ENCODE measurements around the gene CACNB2. TPM values are rescaled to one million over a fixed set of nuclear protein-coding genes. Genes with fewer than 3 reads are reported as not detected.

Gene CACNB2
- total RNA-seq, 1 experiment from 2014 or later = not detected

DNA sequence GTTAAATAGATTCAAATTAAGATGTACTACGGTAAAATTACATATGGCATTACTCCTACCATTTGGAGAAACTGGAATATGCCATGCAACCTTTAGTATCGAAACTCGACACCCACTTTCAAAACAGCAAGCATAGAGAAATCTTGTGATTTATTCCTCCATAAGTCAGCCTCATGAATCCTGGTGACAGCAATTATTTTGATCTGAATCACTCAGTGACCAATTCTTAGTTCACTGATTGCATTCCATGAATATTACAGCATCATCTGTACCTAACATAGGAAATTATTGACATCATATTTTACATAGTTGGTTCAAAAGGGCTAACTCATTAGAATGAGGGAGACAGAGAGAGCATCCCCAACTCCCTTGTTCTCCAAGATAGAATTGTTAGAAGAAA is 89.6 kb downstream of the CACNB2 start:
- DNase-seq (ENCODE audit: low read depth) = no peak

GRCh38 chr10:18230794-18231193 is 90.6 kb downstream of the CACNB2 start:
- DNase-seq (ENCODE audit: low read depth) = no peak

DNA sequence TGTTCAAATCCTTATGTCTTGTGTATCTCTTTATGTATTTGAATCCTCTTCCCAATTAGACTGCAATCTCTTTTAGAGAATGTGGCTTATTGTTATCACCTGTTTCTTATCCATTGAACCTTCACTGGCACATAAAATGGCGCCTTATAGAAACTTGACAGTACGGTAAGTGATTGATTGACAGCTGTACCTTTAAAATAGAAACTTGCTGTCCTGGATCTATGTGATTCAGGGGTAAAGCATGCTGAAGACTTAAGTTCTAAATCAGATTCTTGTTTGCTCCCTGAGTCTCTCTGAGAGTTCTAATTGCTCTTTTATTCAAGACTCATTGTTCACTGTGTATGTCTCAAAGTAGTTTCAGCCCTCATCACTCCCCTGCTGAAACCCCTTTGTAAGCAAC is 91.3 kb downstream of the CACNB2 start:
- DNase-seq (ENCODE audit: low read depth) = no peak

- no peak for DNase-seq (ENCODE audit: low read depth)
Measured at GRCh38 chr10:18233775-18234174, 93.6 kb downstream of the CACNB2 start.

DNA sequence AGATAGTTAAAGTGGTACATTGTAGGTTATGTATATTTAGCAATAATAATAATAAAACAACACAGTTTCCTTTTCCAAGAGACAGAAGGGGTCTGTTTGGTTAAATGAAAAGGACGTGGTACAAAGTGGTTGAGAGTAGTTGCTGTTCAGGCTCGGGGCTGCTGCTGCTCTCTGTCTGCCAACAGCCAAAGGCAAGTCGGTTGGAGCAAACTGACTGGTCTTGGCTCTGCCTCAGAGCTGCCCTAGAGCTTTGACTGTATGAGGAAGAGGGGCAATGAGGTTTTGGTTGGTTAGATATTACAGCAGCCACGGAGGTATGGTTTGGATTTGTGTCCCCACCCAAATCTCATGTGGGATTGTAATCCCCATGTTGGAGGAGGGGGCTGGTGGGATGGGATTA is 95.3 kb downstream of the CACNB2 start:
- no peak for DNase-seq (ENCODE audit: low read depth)

- no peak for DNase-seq (ENCODE audit: low read depth)
Measured at GRCh38 chr10:18236756-18237155, 96.5 kb downstream of the CACNB2 start.

DNA sequence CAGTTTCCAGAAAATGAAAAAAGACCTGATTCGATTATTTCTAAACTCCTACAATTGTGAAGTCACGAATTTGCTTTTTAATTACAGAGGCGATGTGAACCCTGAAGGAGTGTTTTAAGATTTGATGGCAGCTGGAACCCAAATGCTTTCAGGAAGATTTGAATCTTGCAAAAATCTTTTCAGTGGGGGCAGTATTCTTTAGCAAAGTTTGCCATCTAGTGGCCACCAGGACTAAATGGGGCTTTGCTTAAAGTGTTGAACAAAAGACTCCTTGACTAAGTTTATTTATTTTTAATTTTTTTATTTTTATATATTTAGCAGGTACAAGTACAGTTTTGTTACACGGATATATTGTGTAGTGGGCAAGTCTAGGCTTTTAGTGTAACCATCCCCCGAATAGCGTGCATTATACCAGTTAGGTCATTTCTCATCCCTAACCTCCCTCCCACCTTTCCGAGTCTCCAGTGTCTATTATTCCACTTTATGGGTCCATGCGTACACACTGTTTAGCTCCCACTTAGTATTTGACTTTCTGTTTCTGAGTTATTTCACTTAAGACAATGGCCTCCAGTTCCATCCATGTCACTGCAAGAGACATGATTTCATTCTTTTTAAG is 98.8 kb downstream of the CACNB2 start:
- DNase-seq (ENCODE audit: low read depth) = peak; percentile 44

DNA sequence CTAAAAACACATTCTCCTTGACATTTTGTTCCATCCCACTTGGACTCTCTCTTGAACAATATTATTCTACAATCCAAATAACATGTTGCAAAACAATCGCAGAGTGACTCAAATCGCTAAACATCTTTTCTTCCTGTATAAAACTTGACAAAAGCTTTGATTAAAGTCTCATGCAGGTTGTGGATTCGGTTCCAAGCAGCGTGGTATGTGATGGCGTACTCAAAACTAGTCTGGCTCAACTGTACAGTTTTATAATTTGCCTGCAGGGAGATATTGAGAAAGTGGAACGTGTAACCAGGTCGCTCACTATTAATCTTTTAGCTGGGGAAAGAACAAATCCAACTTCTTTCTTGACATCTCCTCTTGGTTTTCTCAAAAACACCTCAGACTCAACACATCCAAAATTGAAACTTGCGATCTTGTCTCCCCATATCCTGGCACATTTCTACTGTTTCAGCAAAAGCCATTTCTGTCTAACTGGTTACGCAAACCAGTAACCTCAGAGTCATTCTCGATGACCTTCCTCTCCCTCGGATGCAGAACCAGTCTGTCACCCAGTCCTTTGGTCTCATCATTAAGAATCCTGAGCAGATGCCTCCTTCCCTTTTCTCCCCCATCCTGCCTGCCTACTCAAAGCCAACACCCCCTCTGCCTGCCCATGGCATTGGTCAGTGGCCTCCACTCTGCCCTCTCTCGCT is 100.1 kb downstream of the CACNB2 start:
- DNase-seq (ENCODE audit: low read depth) = no peak

DNA sequence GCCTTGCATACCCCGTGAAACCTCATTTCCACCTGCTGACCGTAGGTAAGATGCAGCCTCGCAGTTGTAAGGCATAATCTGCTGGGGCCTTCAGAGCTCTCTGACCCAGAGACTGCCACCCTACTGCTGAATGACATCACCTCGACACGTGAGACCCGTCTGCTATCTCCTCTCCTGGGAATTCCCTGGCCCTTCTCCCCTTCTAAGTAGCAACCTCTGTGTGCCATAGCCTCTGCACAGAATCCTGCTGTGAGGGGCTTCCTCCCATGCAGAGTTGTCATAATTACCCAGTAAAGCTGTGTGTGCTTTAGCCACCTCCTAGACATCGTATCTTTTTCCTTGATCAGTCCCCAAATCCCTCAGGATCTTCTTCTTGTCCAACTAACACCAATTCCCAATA is 106.7 kb downstream of the CACNB2 start:
- no peak for DNase-seq (ENCODE audit: low read depth)

DNA sequence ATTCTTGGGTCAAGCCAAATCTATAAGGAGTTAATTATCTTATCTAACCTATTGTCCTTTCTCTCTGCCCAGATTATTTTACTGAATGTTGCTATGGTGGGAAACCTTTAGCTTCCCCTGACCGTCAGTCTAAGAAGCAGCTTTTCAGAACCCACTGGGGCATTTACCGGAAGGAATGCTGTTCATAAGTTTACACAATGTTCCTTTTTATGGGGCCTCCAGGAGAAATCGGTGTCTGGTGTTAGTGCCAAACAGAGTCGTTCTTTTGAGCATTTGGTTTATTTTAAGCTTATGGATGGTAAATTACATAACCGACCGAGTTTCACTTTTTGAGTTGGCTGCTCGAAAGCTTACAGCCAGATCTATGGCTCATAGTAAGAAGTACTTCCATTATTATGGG is 111.9 kb downstream of the CACNB2 start:
- DNase-seq (ENCODE audit: low read depth) = no peak

GRCh38 chr10:18254086-18254485 is 113.9 kb downstream of the CACNB2 start:
- no peak for DNase-seq (ENCODE audit: low read depth)

- DNase-seq (ENCODE audit: low read depth) = no peak
Measured at GRCh38 chr10:18254692-18255091, 114.5 kb downstream of the CACNB2 start.

DNA sequence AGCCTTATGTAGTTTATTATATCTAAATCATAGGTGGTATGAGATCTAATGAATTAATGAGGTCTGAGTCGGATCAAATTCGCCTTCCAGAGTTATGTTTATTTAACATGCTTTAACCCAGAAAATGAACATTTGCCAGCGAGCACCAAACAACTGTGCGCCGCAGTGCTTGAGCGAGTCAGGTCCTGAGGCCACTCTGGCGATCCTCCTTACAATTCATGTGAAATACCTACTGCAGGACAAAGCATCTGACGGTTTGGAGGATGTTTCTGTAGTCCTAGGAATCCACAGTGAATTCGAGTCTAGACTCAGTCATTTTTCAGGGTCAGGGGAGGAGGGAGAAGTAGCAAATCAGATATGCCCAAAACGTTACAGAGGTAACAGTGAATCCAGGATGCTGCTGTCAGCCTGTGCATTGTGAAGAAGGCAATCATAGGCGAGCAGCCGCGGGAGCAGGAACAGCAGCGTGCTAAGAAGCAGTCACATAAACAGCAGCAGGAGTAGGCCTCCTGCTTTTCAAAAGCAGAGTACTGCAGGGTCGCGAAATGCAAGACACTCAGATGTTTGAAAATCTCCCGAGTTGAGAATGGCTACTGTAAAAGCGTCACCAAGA is 120.2 kb downstream of the CACNB2 start:
- DNase-seq (ENCODE audit: low read depth) = no peak

GRCh38 chr10:18261063-18261610 is 120.9 kb downstream of the CACNB2 start:
- DNase-seq (ENCODE audit: low read depth) = no peak

DNA sequence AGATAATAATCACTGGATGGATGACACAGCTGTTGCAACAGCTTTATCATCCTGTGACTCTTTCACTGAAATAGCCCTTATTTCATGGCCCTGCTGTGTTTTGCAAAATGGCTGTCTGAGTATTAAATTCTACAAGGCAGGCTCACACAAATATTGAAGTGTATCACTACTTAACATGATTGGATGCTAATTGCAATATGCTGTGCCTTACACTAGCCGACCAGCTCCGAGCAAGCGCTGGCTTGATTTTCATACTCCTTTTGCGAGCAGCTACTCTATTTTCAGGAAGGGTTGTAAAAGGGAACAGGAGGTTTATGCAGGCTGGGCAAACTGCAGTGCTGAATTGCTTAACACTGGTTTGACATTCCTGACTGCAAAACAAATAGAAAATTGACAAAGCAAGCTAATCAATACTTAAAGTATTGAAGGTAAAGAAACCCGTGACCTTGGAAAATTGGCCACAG is 121.6 kb downstream of the CACNB2 start:
- DNase-seq (ENCODE audit: low read depth) = no peak

DNA sequence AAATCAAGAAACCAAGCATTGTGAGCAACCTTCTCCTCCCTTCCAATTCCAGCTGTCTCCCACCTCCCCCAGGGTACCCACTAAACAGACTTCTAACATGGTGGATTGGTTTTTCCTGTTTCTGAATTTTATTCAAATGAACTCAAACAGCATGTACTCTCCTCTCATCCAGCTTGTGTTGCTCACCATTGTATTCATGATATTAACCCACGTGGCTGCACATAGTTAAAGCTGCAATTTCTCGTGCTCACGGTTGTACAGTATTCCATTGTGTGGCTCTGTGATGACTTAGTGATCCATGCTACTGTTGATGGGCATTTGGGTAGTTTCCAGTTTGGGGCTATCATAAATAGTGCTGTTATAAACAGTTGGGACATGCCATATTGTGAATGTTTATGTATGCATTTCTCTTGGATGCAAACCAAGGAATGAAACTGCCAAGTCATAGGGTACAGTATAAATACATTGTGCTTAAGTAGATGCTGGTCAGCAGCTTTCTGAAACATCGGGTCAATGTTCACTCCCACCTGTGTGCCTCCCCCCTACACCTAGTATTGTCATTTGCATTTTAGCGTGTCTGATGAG is 124.3 kb downstream of the CACNB2 start:
- no peak for DNase-seq (ENCODE audit: low read depth)

- DNase-seq (ENCODE audit: low read depth) = no peak
Measured at GRCh38 chr10:18268005-18268404, 127.8 kb downstream of the CACNB2 start.

DNA sequence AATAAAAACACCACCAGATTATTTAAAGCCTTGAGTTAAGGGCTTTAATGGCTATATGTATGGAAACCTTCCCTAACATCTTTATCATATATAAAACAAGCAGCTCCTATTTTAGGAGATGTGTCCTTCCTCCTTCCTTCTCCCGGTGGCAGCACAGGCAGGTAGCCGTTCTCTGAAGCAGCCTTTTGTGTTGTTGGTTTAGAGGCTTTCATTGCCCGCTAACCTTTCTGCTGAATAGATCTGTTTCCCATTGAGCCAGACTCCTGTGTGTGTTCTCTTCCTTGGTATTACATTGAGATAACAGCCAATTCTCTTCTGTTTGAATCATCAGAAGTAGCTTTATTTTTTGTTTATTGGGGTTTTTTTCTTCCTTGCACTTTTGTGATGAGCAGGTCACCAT is 131.3 kb downstream of the CACNB2 start:
- DNase-seq (ENCODE audit: low read depth) = no peak

- DNase-seq (ENCODE audit: low read depth) = no peak
Measured at GRCh38 chr10:18273039-18273438, 132.8 kb downstream of the CACNB2 start.

DNA sequence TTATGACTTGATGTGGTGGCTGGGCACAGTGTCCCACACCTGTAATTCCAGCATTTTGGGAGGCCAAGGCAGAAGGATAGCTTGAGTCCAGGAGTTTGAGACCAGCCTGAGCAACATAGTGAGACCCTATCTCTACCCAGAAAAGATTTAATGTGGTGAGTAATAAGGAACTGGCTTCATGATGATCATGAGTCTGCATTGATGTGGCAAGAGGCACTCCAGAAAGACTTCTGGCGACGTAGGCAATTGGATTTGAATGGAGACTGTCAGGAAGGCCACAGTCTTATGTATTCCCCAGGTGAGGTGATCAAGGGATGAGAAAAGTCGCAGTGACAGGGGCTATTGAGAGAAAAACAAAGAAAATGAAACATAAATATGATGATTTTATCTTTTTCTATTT is 138.0 kb downstream of the CACNB2 start:
- no peak for DNase-seq (ENCODE audit: low read depth)

- no peak for DNase-seq (ENCODE audit: low read depth)
Measured at GRCh38 chr10:18279173-18279572, 138.9 kb downstream of the CACNB2 start.

GRCh38 chr10:18282094-18282493 is 141.9 kb downstream of the CACNB2 start:
- no peak for DNase-seq (ENCODE audit: low read depth)

All from RPMI7951 (cell line).